HCT116 (cell line): Measurements from ENCODE around the gene STIMATE. TPM values are rescaled to one million over a fixed set of nuclear protein-coding genes. Genes with fewer than 3 reads are reported as not detected.

ENCODE experiments used
- ATAC-seq: fragments of 200-7000 bp; cut with Tn5 transposase; 2 replicates; pipeline ENCODE4 v1.9.1; 2020; ENCODE audit warnings: mild to moderate bottlenecking, moderate library complexity
- BruUV-seq: library from RNA; stranded (reverse); fragments of 400-500 nt; replicated peaks from 2 replicates; lab custom pipeline; 2021; lab: Mats Ljungman, UMichigan
- CTCF ChIA-PET: fragments of 300-600 bp; sonication (Branson Sonifier 250); formaldehyde crosslinking; loops from one replicate; lab custom pipeline; 2021; ENCODE audit warnings: antibody characterized with exemption; lab: Charles Lee
- POLR2A ChIA-PET: fragments of 300-600, 350-600 bp; sonication (Branson Sonifier 250); formaldehyde crosslinking; loops from one replicate; lab custom pipeline; 2021; ENCODE audit warnings: antibody characterized with exemption; lab: Charles Lee
- RAD21 ChIA-PET, 2 experiments: fragments of 300-600 bp; sonication (Branson Sonifier 250); formaldehyde crosslinking; loops; one replicate each; lab custom pipeline; 2023; ENCODE audit warnings: low total read pairs in 2 of 2; ENCODE audit not compliant: uncharacterized antibody in 2 of 2, unreplicated experiment in 2 of 2, low non-redundant PET in 1 of 2; lab: Charles Lee
- DNase-seq: peaks from one replicate; pipeline ENCODE4 v3.0.0-alpha.2; 2010; ENCODE audit warnings: low read depth, low spot score
- H2AFZ ChIP-seq: fragments of 200-600 bp; shearing (Covaris generic), sonication (generic); 2 replicates; pipeline ENCODE4 v1.6.1; 2017; ENCODE audit warnings: low read depth, mixed run types, mixed read lengths, antibody characterized with exemption, low read length; ENCODE audit not compliant: poor library complexity, severe bottlenecking
- H3K27ac ChIP-seq: 2 replicates; pipeline ENCODE4 v1.5.1; 2012; ENCODE audit warnings: low read depth, low read length
- H3K27me3 ChIP-seq: fragments of 200-600 bp; sonication (generic); 2 replicates; pipeline ENCODE4 v1.6.1; 2016; ENCODE audit warnings: mixed run types, low read length, mixed read lengths; ENCODE audit not compliant: insufficient read depth
- H3K36me3 ChIP-seq, 2 experiments: fragments of 200-500 bp in 1 of 2; fragments of 200-600 bp in 1 of 2; sonication (Bioruptor generic) in 1 of 2; sonication (generic) in 1 of 2; 2 replicates each; pipeline versions ENCODE4 v1.5.1 to v1.6.1; 2014 to 2016; ENCODE audit warnings: low read length in 2 of 2, inconsistent platforms in 1 of 2, mixed read lengths in 1 of 2, mixed run types in 1 of 2; ENCODE audit not compliant: insufficient read depth in 2 of 2, control insufficient read depth in 1 of 2
- H3K4me1 ChIP-seq, 2 experiments: fragments of 200-600 bp in 1 of 2; sonication (generic) in 1 of 2; 2 replicates each; pipeline versions ENCODE4 v1.5.1 to v1.6.1; 2012 to 2017; ENCODE audit warnings: low read length in 2 of 2, inconsistent platforms in 1 of 2, mild to moderate bottlenecking in 1 of 2, mixed read lengths in 1 of 2, mixed run types in 1 of 2, moderate library complexity in 1 of 2; ENCODE audit not compliant: insufficient read depth in 2 of 2, control insufficient read depth in 1 of 2
- H3K4me2 ChIP-seq: fragments of 200-600 bp; sonication (generic); 2 replicates; pipeline ENCODE4 v1.6.1; 2017; ENCODE audit warnings: mixed run types, low read length, mixed read lengths
- H3K4me3 ChIP-seq, 2 experiments: fragments of 200-600 bp in 1 of 2; sonication (generic) in 1 of 2; replicated peaks in 1 of 2; 2 replicates each; pipeline ENCODE4 v1.5.1; 2011 to 2016; ENCODE audit warnings: low read length in 2 of 2, control low read depth in 1 of 2, low read depth in 1 of 2, mild to moderate bottlenecking in 1 of 2, mixed read lengths in 1 of 2, mixed run types in 1 of 2
- H3K79me2 ChIP-seq: fragments of 200-600 bp; sonication (generic); 2 replicates; pipeline ENCODE4 v1.6.1; 2017; ENCODE audit warnings: mild to moderate bottlenecking, mixed run types, low read length, moderate library complexity, mixed read lengths; ENCODE audit not compliant: insufficient read depth
- H3K9ac ChIP-seq: fragments of 200-600 bp; sonication (generic); 2 replicates; pipeline ENCODE4 v1.6.1; 2016; ENCODE audit warnings: low read length, mixed read lengths
- H3K9me2 ChIP-seq: fragments of 200-600 bp; sonication (generic), shearing (Covaris generic); 2 replicates; pipeline ENCODE4 v1.6.1; 2017; ENCODE audit warnings: mixed run types, mild to moderate bottlenecking, moderate library complexity; ENCODE audit not compliant: insufficient read depth
- H3K9me3 ChIP-seq, 2 experiments: fragments of 200-500 bp in 1 of 2; fragments of 200-600 bp in 1 of 2; sonication (Bioruptor generic) in 1 of 2; sonication (generic) in 1 of 2; 2 replicates each; pipeline ENCODE4 v1.6.1; 2014 to 2017; ENCODE audit warnings: low read length in 2 of 2, mixed read lengths in 2 of 2, inconsistent platforms in 1 of 2, low read depth in 1 of 2, mild to moderate bottlenecking in 1 of 2, mixed run types in 1 of 2, moderate library complexity in 1 of 2; ENCODE audit not compliant: control insufficient read depth in 1 of 2, insufficient read depth in 1 of 2
- H4K20me1 ChIP-seq: fragments of 200-600 bp; sonication (generic), shearing (Covaris generic); 2 replicates; pipeline ENCODE4 v1.6.1; 2017; ENCODE audit warnings: mixed run types, mild to moderate bottlenecking, moderate library complexity; ENCODE audit not compliant: insufficient read depth
- CBX3 ChIP-seq: IDR thresholded peaks from 2 replicates; pipeline ENCODE4 v1.6.1; 2012; ENCODE audit warnings: low read depth
- CEBPB ChIP-seq: IDR thresholded peaks from 2 replicates; pipeline ENCODE4 v1.6.1; 2012; ENCODE audit warnings: low read depth
- EGR1 ChIP-seq: IDR thresholded peaks from 2 replicates; pipeline ENCODE4 v1.6.1; 2012; ENCODE audit warnings: low read depth
- ELF1 ChIP-seq: IDR thresholded peaks from 2 replicates; pipeline ENCODE4 v1.6.1; 2012; ENCODE audit warnings: low read depth, borderline replicate concordance
- EZH2phosphoT487 ChIP-seq: fragments of 200-600 bp; IDR thresholded peaks from 2 replicates; pipeline ENCODE4 v1.6.1; 2018; ENCODE audit warnings: antibody characterized with exemption, borderline replicate concordance
- FOSL1 ChIP-seq: IDR thresholded peaks from 2 replicates; pipeline ENCODE4 v1.6.1; 2012; ENCODE audit warnings: low read depth
- POLR2A ChIP-seq: IDR thresholded peaks from 2 replicates; pipeline ENCODE4 v1.7.0; 2011; ENCODE audit warnings: borderline replicate concordance; ENCODE audit not compliant: insufficient read depth, insufficient read length; ENCODE audit errors: extremely low read depth
- SP1 ChIP-seq: IDR thresholded peaks from 2 replicates; pipeline ENCODE4 v1.6.1; 2012; ENCODE audit warnings: low read depth
- TCF7L2 ChIP-seq: IDR thresholded peaks from 2 replicates; pipeline ENCODE4 v1.7.0; 2011; ENCODE audit warnings: borderline replicate concordance, inconsistent platforms; ENCODE audit not compliant: insufficient read depth, insufficient read length; ENCODE audit errors: extremely low read depth
- ZBTB33 ChIP-seq: IDR thresholded peaks from 2 replicates; pipeline ENCODE4 v1.6.1; 2011; ENCODE audit warnings: mild to moderate bottlenecking, low read length, moderate library complexity; ENCODE audit not compliant: insufficient replicate concordance; ENCODE audit errors: extremely low read depth
- ZFX ChIP-seq: fragments of 450-650 bp; IDR thresholded peaks from 2 replicates; pipeline ENCODE4 v1.6.1; 2017
- intact Hi-C: fragments of 100-400 bp; cut with micrococcal nuclease; formaldehyde crosslinking; loops from 2 replicates; pipeline ENCODE4 v1.10.0; 2022
- total RNA-seq: library from RNA; stranded (reverse); gene quantifications from one replicate; pipeline ENCODE4 v1.2.1, GENCODE V29; 2021; ENCODE audit not compliant: unreplicated experiment

Gene STIMATE
- total RNA-seq, 1 experiment from 2014 or later, result 20.2 TPM

GRCh38 chr3:52896151-52896550 is 1.2 kb downstream of the STIMATE start:
- Histone ChIP-seq H3K4me3 (peak overlapping the region; percentile 85), H3K27me3 (no peaks in the 10 kb centered on the region), H3K4me2 (peak overlapping the region; percentile 99), H3K9ac (peak overlapping the region; percentile 75), H3K4me1 (peaks cover 0 to 15% of the 10 kb centered on the region in 2 experiments; a peak in 2 of 4 replicates), H3K27ac (no peak overlapping the region), H4K20me1 (no peaks in the 10 kb centered on the region), H3K9me3 (no peaks in the 10 kb centered on the region), H3K9me2 (no peaks in the 10 kb centered on the region), H2AFZ (no peak overlapping the region), H3K36me3 (no peaks in the 10 kb centered on the region), H3K79me2 (peaks cover 26% of the 10 kb centered on the region)
- DNase-seq (no peak), ATAC-seq (no peak)
- BruUV-seq, result no TSS peak
- ChIA-PET POLR2A (no interaction called here), CTCF (no interaction called here), RAD21 (no interaction called here)
- intact Hi-C loops, result no loop called here
- no peak for TF ChIP-seq TCF7L2
- TF ChIP-seq CEBPB, result no peak
- no peak for TF ChIP-seq ZFX
- TF ChIP-seq ZBTB33, result no peak
- TF ChIP-seq FOSL1, result no peak
- TF ChIP-seq POLR2A, result no peak
- no peak for TF ChIP-seq ELF1
- no peak for TF ChIP-seq EZH2phosphoT487
- TF ChIP-seq CBX3, result no peak
- no peak for TF ChIP-seq SP1
- TF ChIP-seq EGR1, result no peak
